Large intestine (tissue), 3 donors: ENCODE data around the gene MARK3. TPM values are rescaled to one million over a fixed set of nuclear protein-coding genes. Genes with fewer than 3 reads are reported as not detected.
"Not testable (repeated sequence)": the region's sequence is repeated elsewhere in the genome, so short reads cannot be mapped to it uniquely, and the experiment has no call there.

Source experiments
- DNase-seq, 2 donors: peaks; one replicate each; pipeline versions ENCODE4 v3.0.0 to v3.0.0-alpha.2; 2013
- H3K27ac ChIP-seq: one replicate; pipeline ENCODE4 v1.5.1; 2013; ENCODE audit warnings: low read length
- H3K27me3 ChIP-seq: 2 replicates; pipeline ENCODE4 v1.6.1; 2013; ENCODE audit warnings: low read length; ENCODE audit not compliant: control insufficient read depth, insufficient read depth
- H3K36me3 ChIP-seq: 2 replicates; pipeline ENCODE4 v1.6.1; 2013; ENCODE audit warnings: low read length; ENCODE audit not compliant: control insufficient read depth, insufficient read depth
- H3K4me1 ChIP-seq: one replicate; pipeline ENCODE4 v1.6.1; 2013; ENCODE audit warnings: low read length; ENCODE audit not compliant: control insufficient read depth, insufficient read depth
- H3K4me3 ChIP-seq: one replicate; pipeline ENCODE4 v1.5.1; 2013; ENCODE audit warnings: low read length
- H3K9me3 ChIP-seq: one replicate; pipeline ENCODE4 v1.6.1; 2013; ENCODE audit warnings: mild to moderate bottlenecking, low read depth, low read length, moderate library complexity; ENCODE audit not compliant: control insufficient read depth
- WGBS: methylation state at CpG from one replicate; pipeline ENCODE4 v1.1.5; 2013; ENCODE audit warnings: low lambda C conversion rate; ENCODE audit not compliant: insufficient coverage; 5-methylcytosine and 5-hydroxymethylcytosine counted together
- polyA plus RNA-seq: library from polyadenylated mRNA; unstranded; fragments of 120-200 nt; gene quantifications from one replicate; pipeline ENCODE4 v1.2.1, GENCODE V29; 2013

MARK3 gene
- polyA plus RNA-seq, 1 donor, result 66.0 TPM

GRCh38 chr14:103501921-103502669 lies 116.9 kb downstream of the MARK3 start:
- no peak for DNase-seq
- H3K27me3 ChIP-seq, result no peaks in the 10 kb centered on the region
- peaks cover 56% of the 10 kb centered on the region for H3K36me3 ChIP-seq
- H3K4me1 ChIP-seq, result no peaks in the 10 kb centered on the region
- no peaks in the 10 kb centered on the region for H3K9me3 ChIP-seq
- H3K27ac ChIP-seq, result no peak overlapping the region
- no peak overlapping the region for H3K4me3 ChIP-seq
- 100% methylated on average over 1 of the region's 9 CpGs for WGBS

GRCh38 chr14:103502877-103503276 lies 117.7 kb downstream of the MARK3 start:
- no peaks in the 10 kb centered on the region for H3K9me3 ChIP-seq
- no peaks in the 10 kb centered on the region for H3K4me1 ChIP-seq
- H3K4me3 ChIP-seq, result no peak overlapping the region
- DNase-seq, result no peak
- H3K27me3 ChIP-seq, result no peaks in the 10 kb centered on the region
- no peak overlapping the region for H3K27ac ChIP-seq
- WGBS, result 100% methylated on average over 4 of the region's 18 CpGs
- H3K36me3 ChIP-seq, result peaks cover 58% of the 10 kb centered on the region

- no peaks in the 10 kb centered on the region for H3K9me3 ChIP-seq
- no peaks in the 10 kb centered on the region for H3K27me3 ChIP-seq
- H3K4me1 ChIP-seq, result no peaks in the 10 kb centered on the region
- H3K4me3 ChIP-seq, result no peak overlapping the region
- H3K27ac ChIP-seq, result no peak overlapping the region
- DNase-seq, result no peak
- no CpG with 5 or more reads among the region's 12 CpGs for WGBS
- H3K36me3 ChIP-seq, result peaks cover 59% of the 10 kb centered on the region
Observed at GRCh38 chr14:103503296-103503695, 118.1 kb downstream of the MARK3 start.

- H3K36me3 ChIP-seq, result peaks cover 65% of the 10 kb centered on the region
- no CpG with 5 or more reads among the region's 8 CpGs for WGBS
- H3K4me1 ChIP-seq, result no peaks in the 10 kb centered on the region
- no peaks in the 10 kb centered on the region for H3K9me3 ChIP-seq
- H3K27me3 ChIP-seq, result no peaks in the 10 kb centered on the region
- no peak overlapping the region for H3K27ac ChIP-seq
- H3K4me3 ChIP-seq, result no peak overlapping the region
- no peak for DNase-seq
Observed at GRCh38 chr14:103504991-103505565, 119.9 kb downstream of the MARK3 start.

- Histone ChIP-seq H3K4me3 (no peak overlapping the region), H3K36me3 (peaks cover 57% of the 10 kb centered on the region), H3K4me1 (no peaks in the 10 kb centered on the region), H3K9me3 (no peaks in the 10 kb centered on the region), H3K27ac (no peak overlapping the region), H3K27me3 (no peaks in the 10 kb centered on the region)
- no peak for DNase-seq
- 100% methylated on average over 1 of the region's 3 CpGs for WGBS
Observed at GRCh38 chr14:103507751-103508150, 122.5 kb downstream of the MARK3 start.

GRCh38 chr14:103508521-103509329 lies 123.5 kb downstream of the MARK3 start:
- Histone ChIP-seq H3K9me3 (no peaks in the 10 kb centered on the region), H3K4me1 (no peaks in the 10 kb centered on the region), H3K4me3 (no peak overlapping the region), H3K27me3 (no peaks in the 10 kb centered on the region), H3K36me3 (peaks cover 48% of the 10 kb centered on the region), H3K27ac (no peak overlapping the region)
- WGBS, result no CpG with 5 or more reads among the region's 16 CpGs
- no peak for DNase-seq

GRCh38 chr14:103509864-103510723 lies 124.9 kb downstream of the MARK3 start:
- Histone ChIP-seq H3K9me3 (no peaks in the 10 kb centered on the region), H3K27me3 (no peaks in the 10 kb centered on the region), H3K4me3 (no peak overlapping the region), H3K4me1 (no peaks in the 10 kb centered on the region), H3K27ac (no peak overlapping the region), H3K36me3 (peaks cover 36% of the 10 kb centered on the region)
- DNase-seq, result no peak
- no CpG with 5 or more reads among the region's 11 CpGs for WGBS

- no peaks in the 10 kb centered on the region for H3K9me3 ChIP-seq
- no peak overlapping the region for H3K4me3 ChIP-seq
- DNase-seq, result no peak
- H3K27me3 ChIP-seq, result no peaks in the 10 kb centered on the region
- peaks cover 31% of the 10 kb centered on the region for H3K36me3 ChIP-seq
- WGBS, result no CpG with 5 or more reads among the region's 26 CpGs
- H3K4me1 ChIP-seq, result no peaks in the 10 kb centered on the region
- H3K27ac ChIP-seq, result no peak overlapping the region
Observed at GRCh38 chr14:103510724-103511693, 125.8 kb downstream of the MARK3 start.

- peaks cover 28% of the 10 kb centered on the region for H3K36me3 ChIP-seq
- H3K9me3 ChIP-seq, H3K4me3 ChIP-seq, DNase-seq, H3K4me1 ChIP-seq, H3K27me3 ChIP-seq: not testable (repeated sequence)
- 100% methylated on average over 2 of the region's 8 CpGs for WGBS
- H3K27ac ChIP-seq, result peak overlapping the region; percentile 38
Observed at GRCh38 chr14:103512180-103512579, 127.0 kb downstream of the MARK3 start.
